HCT116 (cell line): ENCODE data around the gene PDCD1LG2. TPM values are rescaled to one million over a fixed set of nuclear protein-coding genes. Genes with fewer than 3 reads are reported as not detected.

Experiments used
- ATAC-seq: fragments of 200-7000 bp; cut with Tn5 transposase; 2 replicates; pipeline ENCODE4 v1.9.1; 2020; ENCODE audit warnings: mild to moderate bottlenecking, moderate library complexity
- BruUV-seq: library from RNA; stranded (reverse); fragments of 400-500 nt; replicated peaks from 2 replicates; lab custom pipeline; 2021; lab: Mats Ljungman, UMichigan
- CTCF ChIA-PET: fragments of 300-600 bp; sonication (Branson Sonifier 250); formaldehyde crosslinking; loops from one replicate; lab custom pipeline; 2021; ENCODE audit warnings: antibody characterized with exemption; lab: Charles Lee
- POLR2A ChIA-PET: fragments of 300-600, 350-600 bp; sonication (Branson Sonifier 250); formaldehyde crosslinking; loops from one replicate; lab custom pipeline; 2021; ENCODE audit warnings: antibody characterized with exemption; lab: Charles Lee
- RAD21 ChIA-PET, 2 experiments: fragments of 300-600 bp; sonication (Branson Sonifier 250); formaldehyde crosslinking; loops; one replicate each; lab custom pipeline; 2023; ENCODE audit warnings: low total read pairs in 2 of 2; ENCODE audit not compliant: uncharacterized antibody in 2 of 2, unreplicated experiment in 2 of 2, low non-redundant PET in 1 of 2; lab: Charles Lee
- DNase-seq: peaks from one replicate; pipeline ENCODE4 v3.0.0-alpha.2; 2010; ENCODE audit warnings: low read depth, low spot score
- H2AFZ ChIP-seq: fragments of 200-600 bp; shearing (Covaris generic), sonication (generic); 2 replicates; pipeline ENCODE4 v1.6.1; 2017; ENCODE audit warnings: low read depth, mixed run types, mixed read lengths, antibody characterized with exemption, low read length; ENCODE audit not compliant: poor library complexity, severe bottlenecking
- H3K27ac ChIP-seq: 2 replicates; pipeline ENCODE4 v1.5.1; 2012; ENCODE audit warnings: low read depth, low read length
- H3K27me3 ChIP-seq: fragments of 200-600 bp; sonication (generic); 2 replicates; pipeline ENCODE4 v1.6.1; 2016; ENCODE audit warnings: mixed run types, low read length, mixed read lengths; ENCODE audit not compliant: insufficient read depth
- H3K36me3 ChIP-seq, 2 experiments: fragments of 200-500 bp in 1 of 2; fragments of 200-600 bp in 1 of 2; sonication (Bioruptor generic) in 1 of 2; sonication (generic) in 1 of 2; 2 replicates each; pipeline versions ENCODE4 v1.5.1 to v1.6.1; 2014 to 2016; ENCODE audit warnings: low read length in 2 of 2, inconsistent platforms in 1 of 2, mixed read lengths in 1 of 2, mixed run types in 1 of 2; ENCODE audit not compliant: insufficient read depth in 2 of 2, control insufficient read depth in 1 of 2
- H3K4me1 ChIP-seq, 2 experiments: fragments of 200-600 bp in 1 of 2; sonication (generic) in 1 of 2; 2 replicates each; pipeline versions ENCODE4 v1.5.1 to v1.6.1; 2012 to 2017; ENCODE audit warnings: low read length in 2 of 2, inconsistent platforms in 1 of 2, mild to moderate bottlenecking in 1 of 2, mixed read lengths in 1 of 2, mixed run types in 1 of 2, moderate library complexity in 1 of 2; ENCODE audit not compliant: insufficient read depth in 2 of 2, control insufficient read depth in 1 of 2
- H3K4me2 ChIP-seq: fragments of 200-600 bp; sonication (generic); 2 replicates; pipeline ENCODE4 v1.6.1; 2017; ENCODE audit warnings: mixed run types, low read length, mixed read lengths
- H3K4me3 ChIP-seq, 2 experiments: fragments of 200-600 bp in 1 of 2; sonication (generic) in 1 of 2; replicated peaks in 1 of 2; 2 replicates each; pipeline ENCODE4 v1.5.1; 2011 to 2016; ENCODE audit warnings: low read length in 2 of 2, control low read depth in 1 of 2, low read depth in 1 of 2, mild to moderate bottlenecking in 1 of 2, mixed read lengths in 1 of 2, mixed run types in 1 of 2
- H3K79me2 ChIP-seq: fragments of 200-600 bp; sonication (generic); 2 replicates; pipeline ENCODE4 v1.6.1; 2017; ENCODE audit warnings: mild to moderate bottlenecking, mixed run types, low read length, moderate library complexity, mixed read lengths; ENCODE audit not compliant: insufficient read depth
- H3K9ac ChIP-seq: fragments of 200-600 bp; sonication (generic); 2 replicates; pipeline ENCODE4 v1.6.1; 2016; ENCODE audit warnings: low read length, mixed read lengths
- H3K9me2 ChIP-seq: fragments of 200-600 bp; sonication (generic), shearing (Covaris generic); 2 replicates; pipeline ENCODE4 v1.6.1; 2017; ENCODE audit warnings: mixed run types, mild to moderate bottlenecking, moderate library complexity; ENCODE audit not compliant: insufficient read depth
- H3K9me3 ChIP-seq, 2 experiments: fragments of 200-500 bp in 1 of 2; fragments of 200-600 bp in 1 of 2; sonication (Bioruptor generic) in 1 of 2; sonication (generic) in 1 of 2; 2 replicates each; pipeline ENCODE4 v1.6.1; 2014 to 2017; ENCODE audit warnings: low read length in 2 of 2, mixed read lengths in 2 of 2, inconsistent platforms in 1 of 2, low read depth in 1 of 2, mild to moderate bottlenecking in 1 of 2, mixed run types in 1 of 2, moderate library complexity in 1 of 2; ENCODE audit not compliant: control insufficient read depth in 1 of 2, insufficient read depth in 1 of 2
- H4K20me1 ChIP-seq: fragments of 200-600 bp; sonication (generic), shearing (Covaris generic); 2 replicates; pipeline ENCODE4 v1.6.1; 2017; ENCODE audit warnings: mixed run types, mild to moderate bottlenecking, moderate library complexity; ENCODE audit not compliant: insufficient read depth
- ATF3 ChIP-seq: IDR thresholded peaks from 2 replicates; pipeline ENCODE4 v1.6.1; 2012
- CBX3 ChIP-seq: IDR thresholded peaks from 2 replicates; pipeline ENCODE4 v1.6.1; 2012; ENCODE audit warnings: low read depth
- CEBPB ChIP-seq: IDR thresholded peaks from 2 replicates; pipeline ENCODE4 v1.6.1; 2012; ENCODE audit warnings: low read depth
- CTCF ChIP-seq, 3 experiments: fragments of 200-600 bp in 1 of 3; sonication (generic) in 1 of 3; IDR thresholded peaks in 2 of 3; conservative IDR thresholded peaks in 1 of 3; 2 replicates each; pipeline ENCODE4 v1.5.1; 2012 to 2017; ENCODE audit warnings: low read depth in 2 of 3, low read length in 2 of 3, antibody characterized with exemption in 1 of 3, borderline replicate concordance in 1 of 3, control low read depth in 1 of 3, mild to moderate bottlenecking in 1 of 3, mixed read lengths in 1 of 3, mixed run types in 1 of 3, moderate library complexity in 1 of 3; ENCODE audit not compliant: insufficient read depth in 1 of 3
- EGR1 ChIP-seq: IDR thresholded peaks from 2 replicates; pipeline ENCODE4 v1.6.1; 2012; ENCODE audit warnings: low read depth
- EZH2 ChIP-seq: fragments of 200-600 bp; sonication (generic); IDR thresholded peaks from 2 replicates; pipeline ENCODE4 v1.6.1; 2017; ENCODE audit warnings: antibody characterized with exemption, mixed run types
- EZH2phosphoT487 ChIP-seq: fragments of 200-600 bp; IDR thresholded peaks from 2 replicates; pipeline ENCODE4 v1.6.1; 2018; ENCODE audit warnings: antibody characterized with exemption, borderline replicate concordance
- RAD21 ChIP-seq: IDR thresholded peaks from 2 replicates; pipeline ENCODE4 v1.6.1; 2012; ENCODE audit warnings: low read depth, mild to moderate bottlenecking
- REST ChIP-seq: IDR thresholded peaks from 2 replicates; pipeline ENCODE4 v1.6.1; 2012; ENCODE audit warnings: low read depth
- SP1 ChIP-seq: IDR thresholded peaks from 2 replicates; pipeline ENCODE4 v1.6.1; 2012; ENCODE audit warnings: low read depth
- SRF ChIP-seq: IDR thresholded peaks from 2 replicates; pipeline ENCODE4 v1.6.1; 2012; ENCODE audit warnings: low read depth
- TCF7L2 ChIP-seq: IDR thresholded peaks from 2 replicates; pipeline ENCODE4 v1.7.0; 2011; ENCODE audit warnings: borderline replicate concordance, inconsistent platforms; ENCODE audit not compliant: insufficient read depth, insufficient read length; ENCODE audit errors: extremely low read depth
- YY1 ChIP-seq: IDR thresholded peaks from 2 replicates; pipeline ENCODE4 v1.6.1; 2011; ENCODE audit warnings: low read length, low read depth, moderate library complexity, mild to moderate bottlenecking; ENCODE audit not compliant: insufficient replicate concordance; ENCODE audit errors: extremely low read depth
- ZBTB33 ChIP-seq: IDR thresholded peaks from 2 replicates; pipeline ENCODE4 v1.6.1; 2011; ENCODE audit warnings: mild to moderate bottlenecking, low read length, moderate library complexity; ENCODE audit not compliant: insufficient replicate concordance; ENCODE audit errors: extremely low read depth
- ZFX ChIP-seq: fragments of 450-650 bp; IDR thresholded peaks from 2 replicates; pipeline ENCODE4 v1.6.1; 2017
- intact Hi-C: fragments of 100-400 bp; cut with micrococcal nuclease; formaldehyde crosslinking; loops from 2 replicates; pipeline ENCODE4 v1.10.0; 2022
- total RNA-seq: library from RNA; stranded (reverse); gene quantifications from one replicate; pipeline ENCODE4 v1.2.1, GENCODE V29; 2021; ENCODE audit not compliant: unreplicated experiment

Gene PDCD1LG2
- total RNA-seq, 1 experiment from 2014 or later = not detected

- no peak for ATAC-seq
- Histone ChIP-seq H3K9me3 (no peaks in the 10 kb centered on the region), H3K9me2 (no peaks in the 10 kb centered on the region), H3K36me3 (no peaks in the 10 kb centered on the region), H3K79me2 (no peaks in the 10 kb centered on the region), H3K4me3 (no peak overlapping the region), H3K4me2 (no peak overlapping the region), H4K20me1 (no peaks in the 10 kb centered on the region), H2AFZ (no peak overlapping the region), H3K4me1 (no peaks in the 10 kb centered on the region), H3K27ac (no peak overlapping the region), H3K27me3 (no peaks in the 10 kb centered on the region), H3K9ac (no peak overlapping the region)
- intact Hi-C loops = loop anchor here (10.0 kb wide), 1 partner anchor 62 kb away; the partner anchor contains the start of gene PDCD1LG2
- CTCF ChIA-PET = no interaction called here
- POLR2A ChIA-PET = no interaction called here
- RAD21 ChIA-PET = no interaction called here
- DNase-seq = no peak
- BruUV-seq = no TSS peak
- no peak for TF ChIP-seq CTCF (IDR thresholded peaks at IDR 0.05 in 2 of 3, conservative IDR thresholded peaks at IDR 0.05 in 1 of 3; ENCODE audit: borderline replicate concordance in 1 of 3, insufficient read depth in 1 of 3, low read depth in 2 of 3, low read length in 2 of 3)
- TF ChIP-seq CEBPB = no peak
- TF ChIP-seq ZFX = no peak
- no peak for TF ChIP-seq ATF3
- TF ChIP-seq RAD21 = no peak
- no peak for TF ChIP-seq REST
- TF ChIP-seq EGR1 = no peak
- TF ChIP-seq EZH2phosphoT487 = no peak
- no peak for TF ChIP-seq SP1
- no peak for TF ChIP-seq SRF
- no peak for TF ChIP-seq TCF7L2
- no peak for TF ChIP-seq ZBTB33
- no peak for TF ChIP-seq CBX3
- TF ChIP-seq EZH2 = no peak
- TF ChIP-seq YY1 = no peak
These were observed 66.9 kb downstream of the PDCD1LG2 start for GRCh38 chr9:5577225-5577624.
